Brain microvascular endothelial cell (primary cell): ENCODE results near the gene NELFB.

Source experiments
- DNase-seq: peaks from one replicate; pipeline ENCODE4 v3.0.0-alpha.2; 2020
- H3K27ac ChIP-seq: fragments of 250-450 bp; sonication (Bioruptor Pico); 2 replicates; pipeline ENCODE4 v1.5.1; 2020; ENCODE audit warnings: mild to moderate bottlenecking, moderate library complexity
- H3K27me3 ChIP-seq: fragments of 250-450 bp; sonication (Bioruptor Pico); replicated peaks from 2 replicates; pipeline ENCODE4 v1.5.1; 2020; ENCODE audit warnings: mild to moderate bottlenecking
- H3K36me3 ChIP-seq: fragments of 250-450 bp; sonication (Bioruptor Pico); replicated peaks from 2 replicates; pipeline ENCODE4 v1.5.1; 2020; ENCODE audit warnings: mild to moderate bottlenecking
- H3K4me3 ChIP-seq: 2 replicates; pipeline ENCODE4 v1.5.1; 2011; ENCODE audit warnings: low read depth, mild to moderate bottlenecking, control low read depth, low read length, moderate library complexity
- CTCF ChIP-seq: IDR thresholded peaks from 2 replicates; pipeline ENCODE4 v1.5.1; 2011; ENCODE audit warnings: low read depth, mild to moderate bottlenecking, moderate library complexity, low read length, control low read depth, inconsistent platforms; ENCODE audit errors: missing control alignments
- in situ Hi-C: cut with HindIII; loops from 2 replicates; pipeline ENCODE4 v1.10.0; 2017; ENCODE audit warnings: low sequenced_read_pairs, low pct_ligation_motif_present

Gene NELFB

GRCh38 chr9:137214620-137215019 is 40.5 kb upstream of the NELFB start:
- Histone ChIP-seq H3K27ac (no peak overlapping the region), H3K36me3 (peaks cover 2% of the 10 kb centered on the region), H3K4me3 (no peak overlapping the region), H3K27me3 (no peaks in the 10 kb centered on the region)
- no peak for DNase-seq
- in situ Hi-C loops: no loop called here
- no peak for TF ChIP-seq CTCF

- no peak for DNase-seq
- Histone ChIP-seq H3K4me3 (no peak overlapping the region), H3K27me3 (no peaks in the 10 kb centered on the region), H3K27ac (no peak overlapping the region), H3K36me3 (peaks cover 2% of the 10 kb centered on the region)
- in situ Hi-C loops: no loop called here
- no peak for TF ChIP-seq CTCF
These were observed 39.7 kb upstream of the NELFB start for GRCh38 chr9:137215196-137215986.

- TF ChIP-seq CTCF: no peak
- Histone ChIP-seq H3K4me3 (no peak overlapping the region), H3K36me3 (peaks cover 2% of the 10 kb centered on the region), H3K27me3 (no peaks in the 10 kb centered on the region), H3K27ac (no peak overlapping the region)
- in situ Hi-C loops: no loop called here
- no peak for DNase-seq
These were observed 38.8 kb upstream of the NELFB start for GRCh38 chr9:137216188-137216965.

GRCh38 chr9:137217276-137218211 is 37.6 kb upstream of the NELFB start:
- no peak overlapping the region for H3K27ac ChIP-seq
- no peak for DNase-seq
- H3K4me3 ChIP-seq: no peak overlapping the region
- in situ Hi-C loops: no loop called here
- no peaks in the 10 kb centered on the region for H3K27me3 ChIP-seq
- TF ChIP-seq CTCF: no peak
- peaks cover 2% of the 10 kb centered on the region for H3K36me3 ChIP-seq

GRCh38 chr9:137218212-137218753 is 36.8 kb upstream of the NELFB start:
- Histone ChIP-seq H3K27me3 (no peaks in the 10 kb centered on the region), H3K36me3 (peaks cover 2% of the 10 kb centered on the region), H3K4me3 (no peak overlapping the region), H3K27ac (no peak overlapping the region)
- in situ Hi-C loops: no loop called here
- DNase-seq: no peak
- TF ChIP-seq CTCF: no peak
